Mesenchymal stem cell (in vitro differentiated cells and primary cell): Measurements from ENCODE around the gene EGFL8.

Experiments
- DNase-seq: peaks from one replicate; pipeline ENCODE4 v3.0.0-alpha.2; 2013
- H2AFZ ChIP-seq: one replicate; pipeline ENCODE4 v1.6.1; 2013; ENCODE audit warnings: low read depth, mild to moderate bottlenecking, control low read depth, inconsistent platforms, low read length, moderate library complexity
- H2AK5ac ChIP-seq: 2 replicates; pipeline ENCODE4 v1.6.1; 2013; ENCODE audit warnings: low read length, moderate library complexity, mild to moderate bottlenecking, inconsistent platforms; ENCODE audit not compliant: severe bottlenecking
- H2BK120ac ChIP-seq: one replicate; pipeline ENCODE4 v1.6.1; 2013; ENCODE audit warnings: low read depth, mild to moderate bottlenecking, inconsistent platforms, low read length, moderate library complexity
- H2BK12ac ChIP-seq, 2 experiments: one replicate each; pipeline ENCODE4 v1.6.1; 2013; ENCODE audit warnings: inconsistent platforms in 2 of 2, low read length in 2 of 2, mild to moderate bottlenecking in 2 of 2, moderate library complexity in 2 of 2, control low read depth in 1 of 2
- H2BK15ac ChIP-seq: one replicate; pipeline ENCODE4 v1.6.1; 2013; ENCODE audit warnings: mild to moderate bottlenecking, low read depth, inconsistent platforms; ENCODE audit not compliant: poor library complexity, severe bottlenecking
- H2BK5ac ChIP-seq: 2 replicates; pipeline ENCODE4 v1.6.1; 2013; ENCODE audit warnings: low read depth, mild to moderate bottlenecking, low read length, control low read depth, inconsistent platforms; ENCODE audit not compliant: poor library complexity, severe bottlenecking
- H3K14ac ChIP-seq, 2 experiments: one replicate each; pipeline ENCODE4 v1.6.1; 2013; ENCODE audit warnings: inconsistent platforms in 2 of 2, low read length in 2 of 2, control low read depth in 1 of 2, mild to moderate bottlenecking in 1 of 2, moderate library complexity in 1 of 2
- H3K18ac ChIP-seq, 2 experiments: one replicate each; pipeline ENCODE4 v1.6.1; 2013; ENCODE audit warnings: inconsistent platforms in 2 of 2, low read length in 2 of 2, control low read depth in 1 of 2, low read depth in 1 of 2, mild to moderate bottlenecking in 1 of 2
- H3K23ac ChIP-seq, 2 experiments: one replicate each; pipeline ENCODE4 v1.6.1; 2013; ENCODE audit warnings: inconsistent platforms in 2 of 2, low read length in 2 of 2, mild to moderate bottlenecking in 2 of 2, moderate library complexity in 2 of 2, control low read depth in 1 of 2
- H3K27ac ChIP-seq: 2 replicates; pipeline ENCODE4 v1.5.1; 2013; ENCODE audit warnings: mild to moderate bottlenecking, moderate library complexity, low read length, control low read depth, inconsistent platforms; ENCODE audit not compliant: poor library complexity, severe bottlenecking
- H3K27me3 ChIP-seq, 2 experiments: 2 replicates each; pipeline versions ENCODE4 v1.6.1 to v1.7.0; 2013; ENCODE audit warnings: low read length in 2 of 2, mild to moderate bottlenecking in 2 of 2, moderate library complexity in 2 of 2, control low read depth in 1 of 2, inconsistent platforms in 1 of 2; ENCODE audit not compliant: control insufficient read depth in 1 of 2, insufficient read depth in 1 of 2
- H3K36me3 ChIP-seq, 2 experiments: 2 replicates each; pipeline versions ENCODE4 v1.6.1 to v1.7.0; 2013; ENCODE audit warnings: low read length in 2 of 2, control low read depth in 1 of 2, inconsistent platforms in 1 of 2, low read depth in 1 of 2, mild to moderate bottlenecking in 1 of 2; ENCODE audit not compliant: insufficient read depth in 2 of 2, control insufficient read depth in 1 of 2
- H3K4ac ChIP-seq, 2 experiments: one replicate each; pipeline ENCODE4 v1.6.1; 2013; ENCODE audit warnings: inconsistent platforms in 2 of 2, low read length in 2 of 2, mild to moderate bottlenecking in 2 of 2, moderate library complexity in 2 of 2, control low read depth in 1 of 2, low read depth in 1 of 2
- H3K4me1 ChIP-seq: 2 replicates; pipeline ENCODE4 v1.6.1; 2013; ENCODE audit warnings: low read depth, low read length, control low read depth; ENCODE audit not compliant: control insufficient read depth, insufficient read depth
- H3K4me2 ChIP-seq: 2 replicates; pipeline ENCODE4 v1.6.1; 2013; ENCODE audit warnings: low read length, mild to moderate bottlenecking, inconsistent platforms; ENCODE audit not compliant: poor library complexity, severe bottlenecking
- H3K4me3 ChIP-seq, 2 experiments: 2 replicates each; pipeline versions ENCODE4 v1.5.1 to v1.7.0; 2013; ENCODE audit warnings: low read length in 2 of 2, mild to moderate bottlenecking in 2 of 2, control low read depth in 1 of 2, low read depth in 1 of 2; ENCODE audit not compliant: insufficient read depth in 1 of 2
- H3K79me1 ChIP-seq: replicated peaks from 2 replicates; pipeline ENCODE4 v1.6.1; 2013; ENCODE audit warnings: mild to moderate bottlenecking, control low read depth, low read length, inconsistent platforms; ENCODE audit not compliant: poor library complexity, severe bottlenecking
- H3K9ac ChIP-seq: 2 replicates; pipeline ENCODE4 v1.7.0; 2013; ENCODE audit warnings: mild to moderate bottlenecking, low read length, moderate library complexity
- H3K9me3 ChIP-seq: 2 replicates; pipeline ENCODE4 v1.7.0; 2013; ENCODE audit warnings: mild to moderate bottlenecking, low read length; ENCODE audit not compliant: control insufficient read depth
- H4K8ac ChIP-seq: one replicate; pipeline ENCODE4 v1.6.1; 2013; ENCODE audit warnings: inconsistent platforms, mild to moderate bottlenecking, low read length, moderate library complexity
- H4K91ac ChIP-seq: one replicate; pipeline ENCODE4 v1.6.1; 2013; ENCODE audit warnings: mild to moderate bottlenecking, low read length, inconsistent platforms
- WGBS: methylation state at CpG from one replicate; pipeline ENCODE4 v1.1.7; 2013; ENCODE audit warnings: mixed read lengths; 5-methylcytosine and 5-hydroxymethylcytosine counted together

Gene EGFL8

GRCh38 chr6:32154514-32155161 is 9.8 kb upstream of the EGFL8 start:
- DNase-seq, result peak; percentile 84
- Histone ChIP-seq H2BK120ac (no peak overlapping the region), H2AFZ (peak overlapping the region; percentile 93), H2BK12ac (peak overlapping the region in 1 of 2 experiments; percentile 86), H3K9me3 (no peaks in the 10 kb centered on the region), H3K27me3 (peaks cover 5 to 18% of the 10 kb centered on the region in 2 experiments), H3K79me1 (peaks cover 16% of the 10 kb centered on the region), H3K23ac (peak overlapping the region in 1 of 2 experiments; percentile 96), H3K27ac (peak overlapping the region; percentile 86), H3K14ac (peak overlapping the region in 1 of 2 experiments; percentile 95), H3K4me3 (peak overlapping the region; percentile 79 to 98), H3K4me1 (peaks cover 31% of the 10 kb centered on the region), H3K9ac (peak overlapping the region; percentile 97), H3K4ac (peak overlapping the region; percentile 30 to 52), H2BK5ac (no peak overlapping the region), H3K4me2 (peak overlapping the region; percentile 88), H3K36me3 (peaks cover 19 to 34% of the 10 kb centered on the region in 2 experiments), H2BK15ac (no peak overlapping the region), H4K91ac (peak overlapping the region; percentile 11), H2AK5ac (no peak overlapping the region), H3K18ac (peak overlapping the region; percentile 24 to 92), H4K8ac (peak overlapping the region; percentile 76)
- 23% methylated on average over 34 of the region's 34 CpGs for WGBS

DNA sequence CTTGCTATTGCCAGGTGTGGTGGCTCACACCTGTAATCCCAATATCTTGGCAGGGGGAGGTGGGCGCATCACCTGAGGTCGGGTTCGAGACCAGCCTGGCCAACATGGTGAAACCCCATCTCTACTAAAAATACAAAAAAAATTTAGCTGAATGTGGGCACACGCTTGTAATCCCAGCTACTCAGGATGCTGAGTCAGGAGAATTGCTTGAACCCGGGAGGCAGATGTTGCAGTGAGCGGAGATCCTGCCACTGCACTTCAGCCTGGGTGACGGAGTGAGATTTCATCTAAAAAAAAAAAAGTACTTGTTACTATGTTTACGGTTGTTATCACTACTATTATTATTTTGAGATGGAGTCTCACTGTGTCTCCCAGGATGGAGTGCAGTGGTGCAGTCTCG is 7.5 kb upstream of the EGFL8 start:
- Histone ChIP-seq H2AK5ac (no peak overlapping the region), H3K4me1 (peaks cover 23% of the 10 kb centered on the region), H2BK15ac (no peak overlapping the region), H3K18ac (no peak overlapping the region), H3K9me3 (no peaks in the 10 kb centered on the region), H2BK120ac (no peak overlapping the region), H3K9ac (no peak overlapping the region), H3K4ac (no peak overlapping the region), H3K79me1 (peaks cover 14% of the 10 kb centered on the region), H3K14ac (no peak overlapping the region), H2AFZ (no peak overlapping the region), H3K23ac (no peak overlapping the region), H3K27ac (no peak overlapping the region), H3K4me2 (no peak overlapping the region), H2BK12ac (no peak overlapping the region), H4K8ac (no peak overlapping the region), H3K36me3 (peaks cover 19 to 34% of the 10 kb centered on the region in 2 experiments), H3K4me3 (no peak overlapping the region), H3K27me3 (no peaks in the 10 kb centered on the region), H2BK5ac (no peak overlapping the region), H4K91ac (no peak overlapping the region)
- no peak for DNase-seq
- over 99% methylated on average over 8 of the region's 9 CpGs for WGBS

DNA sequence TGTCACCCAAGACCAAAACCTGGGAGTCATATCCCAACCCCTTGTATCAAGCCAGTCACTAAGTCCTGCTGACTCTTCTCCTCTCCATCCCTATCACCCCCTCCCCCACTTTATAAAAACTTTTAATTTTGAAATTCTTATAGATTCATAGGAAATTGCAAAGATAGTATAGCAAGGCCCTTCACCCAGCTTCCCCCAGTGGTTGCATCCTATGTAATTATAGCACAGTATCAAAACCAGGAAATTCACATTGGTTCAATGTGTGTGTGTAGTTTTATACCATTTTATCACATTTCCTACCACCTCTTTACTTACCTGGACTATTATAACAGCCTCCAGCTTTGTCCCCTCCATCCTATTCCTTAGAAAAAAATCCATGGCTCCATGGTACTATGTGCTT is 6.3 kb upstream of the EGFL8 start:
- no peak overlapping the region for H3K23ac ChIP-seq
- DNase-seq, result no peak
- no peak overlapping the region for H2BK120ac ChIP-seq

DNA sequence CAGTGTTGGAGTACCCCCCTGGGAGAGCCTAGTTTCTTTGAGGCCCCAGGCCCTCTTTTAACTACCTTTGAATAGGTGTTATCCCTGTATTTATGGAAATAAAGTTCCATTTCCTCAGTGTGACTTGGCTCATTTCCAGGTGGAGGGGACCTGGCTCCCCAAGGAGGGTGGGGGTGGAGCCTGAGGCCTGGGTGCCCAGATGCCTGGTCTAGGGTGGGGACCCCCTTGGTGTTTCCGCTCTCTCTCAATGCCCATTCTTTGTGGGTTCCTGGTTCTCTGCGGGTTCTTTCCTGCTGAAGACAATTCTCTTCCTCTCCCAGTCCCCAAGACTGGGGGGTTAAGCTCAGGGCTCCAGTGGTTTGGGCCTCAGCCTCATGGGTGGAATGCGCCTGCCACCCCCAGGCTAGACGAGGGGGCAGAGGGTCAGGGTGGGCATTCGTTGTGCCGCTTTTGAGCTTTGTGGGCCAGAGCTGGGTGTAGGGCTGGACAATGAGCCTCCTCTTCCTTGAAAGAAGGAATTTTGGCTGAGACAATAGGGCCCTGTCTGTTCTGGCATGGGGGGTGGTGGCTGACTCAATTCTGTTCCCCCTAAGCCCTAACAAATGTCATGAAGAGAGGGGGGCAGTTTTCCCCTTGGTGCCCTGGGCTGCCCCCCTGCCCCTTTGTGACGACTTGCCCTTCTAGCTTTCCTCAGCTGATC is 686 bp upstream of the EGFL8 start:
- Histone ChIP-seq H4K8ac (no peak overlapping the region), H3K9ac (no peak overlapping the region), H2BK5ac (no peak overlapping the region), H3K9me3 (no peaks in the 10 kb centered on the region), H3K4ac (no peak overlapping the region), H3K27ac (no peak overlapping the region), H3K4me2 (no peak overlapping the region), H3K4me1 (peaks cover 4% of the 10 kb centered on the region), H3K27me3 (no peaks in the 10 kb centered on the region), H3K23ac (no peak overlapping the region), H3K79me1 (peaks cover 12% of the 10 kb centered on the region), H2BK120ac (no peak overlapping the region), H3K4me3 (no peak overlapping the region), H4K91ac (no peak overlapping the region), H3K14ac (no peak overlapping the region), H3K18ac (no peak overlapping the region), H2AK5ac (no peak overlapping the region), H2BK15ac (no peak overlapping the region), H2AFZ (no peak overlapping the region), H3K36me3 (peaks cover 53 to 55% of the 10 kb centered on the region in 2 experiments), H2BK12ac (no peak overlapping the region)
- no peak for DNase-seq
- 100% methylated on average over 6 of the region's 7 CpGs for WGBS

More for the DNA sequence above, 6.3 kb upstream of the EGFL8 start:
- H4K91ac ChIP-seq, result no peak overlapping the region
- no peak overlapping the region for H2BK12ac ChIP-seq
- H3K9me3 ChIP-seq, result no peaks in the 10 kb centered on the region
- H3K4me3 ChIP-seq, result no peak overlapping the region
- no peak overlapping the region for H2BK5ac ChIP-seq
- peaks cover 30 to 42% of the 10 kb centered on the region in 2 experiments for H3K36me3 ChIP-seq
- H3K27ac ChIP-seq, result no peak overlapping the region
- no peak overlapping the region for H2AFZ ChIP-seq
- H3K4ac ChIP-seq, result no peak overlapping the region
- no peaks in the 10 kb centered on the region for H3K27me3 ChIP-seq
- H3K18ac ChIP-seq, result no peak overlapping the region
- no peak overlapping the region for H2BK15ac ChIP-seq
- H3K9ac ChIP-seq, result no peak overlapping the region
- H3K79me1 ChIP-seq, result peaks cover 18% of the 10 kb centered on the region
- H3K4me2 ChIP-seq, result no peak overlapping the region
- no peak overlapping the region for H4K8ac ChIP-seq
- H2AK5ac ChIP-seq, result no peak overlapping the region
- no peak overlapping the region for H3K14ac ChIP-seq
- H3K4me1 ChIP-seq, result peaks cover 16% of the 10 kb centered on the region
